Measurements from ENCODE around the gene CCZ1.
"Not testable (repeated sequence)": the region's sequence is repeated elsewhere in the genome, so short reads cannot be mapped to it uniquely, and the experiment has no call there.

GRCh38 chr7:5865279-5865931 lies 33.1 kb upstream of the CCZ1 start:
- not testable (repeated sequence) for TF ChIP-seq CTCF, POLR2A (IDR thresholded peaks at IDR 0.05)

Measured in testis (tissue), 2 donors.